Activated CD4-positive, alpha-beta T cell treated with anti-CD3 and anti-CD28 coated beads, Interleukin-2, amount 10 ng/mL, durations not matched to agents 24 days and 14 days (primary cell): Measurements from ENCODE around the gene SMO. TPM values are rescaled to one million over a fixed set of nuclear protein-coding genes. Genes with fewer than 3 reads are reported as not detected.

Experiments used
- DNase-seq: peaks from one replicate; pipeline ENCODE4 v3.0.0; 2022
- H3K27ac Mint-ChIP-seq: one replicate; pipeline ENCODE4 v1.8.0; 2022; ENCODE audit warnings: mild to moderate bottlenecking, mixed read lengths
- H3K27me3 Mint-ChIP-seq: one replicate; pipeline ENCODE4 v1.8.0; 2022; ENCODE audit warnings: mixed read lengths
- H3K36me3 Mint-ChIP-seq: one replicate; pipeline ENCODE4 v1.8.0; 2022; ENCODE audit warnings: low read depth, mild to moderate bottlenecking, mixed read lengths
- H3K4me1 Mint-ChIP-seq: one replicate; pipeline ENCODE4 v1.8.0; 2021; ENCODE audit warnings: mixed read lengths
- H3K4me3 Mint-ChIP-seq: one replicate; pipeline ENCODE4 v1.8.0; 2022; ENCODE audit warnings: mild to moderate bottlenecking, moderate library complexity, mixed read lengths
- H3K9me3 Mint-ChIP-seq: one replicate; pipeline ENCODE4 v1.8.0; 2021; ENCODE audit warnings: mixed read lengths
- intact Hi-C: fragments of 100-400 bp; cut with micrococcal nuclease; formaldehyde crosslinking; loops from one replicate; pipeline ENCODE4 v1.15.1; 2023
- total RNA-seq: library from RNA; stranded (reverse); gene quantifications from 2 replicates; pipeline ENCODE4 v1.2.3, GENCODE V29; 2022

Gene SMO
- total RNA-seq, 1 donor from 2014 or later, result 0.37 TPM

- H3K4me1 Mint-ChIP-seq, result peaks cover 4% of the 10 kb centered on the region
- intact Hi-C loops, result no loop called here
- no peak overlapping the region for H3K27ac Mint-ChIP-seq
- H3K9me3 Mint-ChIP-seq, result no peaks in the 10 kb centered on the region
- DNase-seq, result no peak
- H3K27me3 Mint-ChIP-seq, result peaks cover 59% of the 10 kb centered on the region
- peak overlapping the region; percentile 56 for H3K4me3 Mint-ChIP-seq
- H3K36me3 Mint-ChIP-seq, result no peaks in the 10 kb centered on the region
Observed at GRCh38 chr7:129187681-129188371, 607 bp upstream of the SMO start.

GRCh38 chr7:129188892-129189660, 643 bp downstream of the SMO start:
- Mint-ChIP-seq H3K4me1 (peaks cover 4% of the 10 kb centered on the region), H3K36me3 (no peaks in the 10 kb centered on the region), H3K27ac (no peak overlapping the region), H3K4me3 (peak overlapping the region; percentile 56), H3K9me3 (no peaks in the 10 kb centered on the region), H3K27me3 (peaks cover 63% of the 10 kb centered on the region)
- intact Hi-C loops, result no loop called here
- DNase-seq, result no peak

- peak overlapping the region; percentile 55 for H3K4me3 Mint-ChIP-seq
- intact Hi-C loops, result no loop called here
- H3K27ac Mint-ChIP-seq, result no peak overlapping the region
- peaks cover 63% of the 10 kb centered on the region for H3K27me3 Mint-ChIP-seq
- no peak for DNase-seq
- no peaks in the 10 kb centered on the region for H3K36me3 Mint-ChIP-seq
- H3K9me3 Mint-ChIP-seq, result no peaks in the 10 kb centered on the region
- H3K4me1 Mint-ChIP-seq, result peaks cover 4% of the 10 kb centered on the region
Observed at GRCh38 chr7:129189661-129190310, 1.4 kb downstream of the SMO start.

- Mint-ChIP-seq H3K4me3 (no peak overlapping the region), H3K4me1 (peaks cover 4% of the 10 kb centered on the region), H3K27me3 (peaks cover 56% of the 10 kb centered on the region), H3K36me3 (no peaks in the 10 kb centered on the region), H3K9me3 (no peaks in the 10 kb centered on the region), H3K27ac (no peak overlapping the region)
- intact Hi-C loops, result no loop called here
- no peak for DNase-seq
Observed at GRCh38 chr7:129191272-129191671, 2.8 kb downstream of the SMO start.

- Mint-ChIP-seq H3K36me3 (no peaks in the 10 kb centered on the region), H3K9me3 (no peaks in the 10 kb centered on the region), H3K4me3 (no peak overlapping the region), H3K27me3 (peaks cover 45% of the 10 kb centered on the region), H3K27ac (no peak overlapping the region), H3K4me1 (peaks cover 4% of the 10 kb centered on the region)
- no peak for DNase-seq
- intact Hi-C loops, result no loop called here
Observed at GRCh38 chr7:129193892-129194291, 5.5 kb downstream of the SMO start.

GRCh38 chr7:129197771-129198170, 9.3 kb downstream of the SMO start:
- intact Hi-C loops, result no loop called here
- no peaks in the 10 kb centered on the region for H3K4me1 Mint-ChIP-seq
- H3K27ac Mint-ChIP-seq, result no peak overlapping the region
- H3K9me3 Mint-ChIP-seq, result no peaks in the 10 kb centered on the region
- H3K27me3 Mint-ChIP-seq, result peaks cover 21% of the 10 kb centered on the region
- no peaks in the 10 kb centered on the region for H3K36me3 Mint-ChIP-seq
- H3K4me3 Mint-ChIP-seq, result no peak overlapping the region
- no peak for DNase-seq

- no peaks in the 10 kb centered on the region for H3K4me1 Mint-ChIP-seq
- DNase-seq, result no peak
- no peak overlapping the region for H3K4me3 Mint-ChIP-seq
- peaks cover 17% of the 10 kb centered on the region for H3K27me3 Mint-ChIP-seq
- intact Hi-C loops, result no loop called here
- H3K27ac Mint-ChIP-seq, result no peak overlapping the region
- no peaks in the 10 kb centered on the region for H3K9me3 Mint-ChIP-seq
- H3K36me3 Mint-ChIP-seq, result no peaks in the 10 kb centered on the region
Observed at GRCh38 chr7:129199406-129199805, 11.0 kb downstream of the SMO start.

GRCh38 chr7:129202058-129202777, 13.8 kb downstream of the SMO start:
- Mint-ChIP-seq H3K9me3 (no peaks in the 10 kb centered on the region), H3K4me3 (no peak overlapping the region), H3K4me1 (no peaks in the 10 kb centered on the region), H3K27ac (no peak overlapping the region), H3K27me3 (peaks cover 15% of the 10 kb centered on the region), H3K36me3 (no peaks in the 10 kb centered on the region)
- DNase-seq, result no peak
- intact Hi-C loops, result no loop called here

GRCh38 chr7:129203050-129203741, 14.8 kb downstream of the SMO start:
- H3K27ac Mint-ChIP-seq, result no peak overlapping the region
- H3K4me1 Mint-ChIP-seq, result no peaks in the 10 kb centered on the region
- intact Hi-C loops, result no loop called here
- H3K4me3 Mint-ChIP-seq, result no peak overlapping the region
- DNase-seq, result no peak
- H3K9me3 Mint-ChIP-seq, result no peaks in the 10 kb centered on the region
- H3K27me3 Mint-ChIP-seq, result peaks cover 13% of the 10 kb centered on the region
- no peaks in the 10 kb centered on the region for H3K36me3 Mint-ChIP-seq

GRCh38 chr7:129205126-129205818, 16.8 kb downstream of the SMO start:
- H3K9me3 Mint-ChIP-seq, result no peaks in the 10 kb centered on the region
- no peaks in the 10 kb centered on the region for H3K36me3 Mint-ChIP-seq
- no peaks in the 10 kb centered on the region for H3K4me1 Mint-ChIP-seq
- no peak for DNase-seq
- no peak overlapping the region for H3K27ac Mint-ChIP-seq
- intact Hi-C loops, result no loop called here
- H3K27me3 Mint-ChIP-seq, result peaks cover 14% of the 10 kb centered on the region
- H3K4me3 Mint-ChIP-seq, result no peak overlapping the region

GRCh38 chr7:129205987-129206785, 17.8 kb downstream of the SMO start:
- Mint-ChIP-seq H3K36me3 (no peaks in the 10 kb centered on the region), H3K27ac (no peak overlapping the region), H3K9me3 (no peaks in the 10 kb centered on the region), H3K4me3 (no peak overlapping the region), H3K4me1 (no peaks in the 10 kb centered on the region), H3K27me3 (peaks cover 14% of the 10 kb centered on the region)
- no peak for DNase-seq
- intact Hi-C loops, result no loop called here

- Mint-ChIP-seq H3K27me3 (peaks cover 6% of the 10 kb centered on the region), H3K36me3 (no peaks in the 10 kb centered on the region), H3K9me3 (no peaks in the 10 kb centered on the region), H3K27ac (no peak overlapping the region), H3K4me1 (no peaks in the 10 kb centered on the region), H3K4me3 (no peak overlapping the region)
- no peak for DNase-seq
- intact Hi-C loops, result no loop called here
Observed at GRCh38 chr7:129208667-129209066, 20.2 kb downstream of the SMO start.
